ENCODE measurements around the gene ZNF775. TPM values are rescaled to one million over a fixed set of nuclear protein-coding genes. Genes with fewer than 3 reads are reported as not detected.

Gene ZNF775
- total and polyA plus RNA-seq, 2 of the 13 experiments (the other 11 are each of a cell fraction or from before 2014, with no cell fraction given) = 3.1 to 3.2 TPM

DNA sequence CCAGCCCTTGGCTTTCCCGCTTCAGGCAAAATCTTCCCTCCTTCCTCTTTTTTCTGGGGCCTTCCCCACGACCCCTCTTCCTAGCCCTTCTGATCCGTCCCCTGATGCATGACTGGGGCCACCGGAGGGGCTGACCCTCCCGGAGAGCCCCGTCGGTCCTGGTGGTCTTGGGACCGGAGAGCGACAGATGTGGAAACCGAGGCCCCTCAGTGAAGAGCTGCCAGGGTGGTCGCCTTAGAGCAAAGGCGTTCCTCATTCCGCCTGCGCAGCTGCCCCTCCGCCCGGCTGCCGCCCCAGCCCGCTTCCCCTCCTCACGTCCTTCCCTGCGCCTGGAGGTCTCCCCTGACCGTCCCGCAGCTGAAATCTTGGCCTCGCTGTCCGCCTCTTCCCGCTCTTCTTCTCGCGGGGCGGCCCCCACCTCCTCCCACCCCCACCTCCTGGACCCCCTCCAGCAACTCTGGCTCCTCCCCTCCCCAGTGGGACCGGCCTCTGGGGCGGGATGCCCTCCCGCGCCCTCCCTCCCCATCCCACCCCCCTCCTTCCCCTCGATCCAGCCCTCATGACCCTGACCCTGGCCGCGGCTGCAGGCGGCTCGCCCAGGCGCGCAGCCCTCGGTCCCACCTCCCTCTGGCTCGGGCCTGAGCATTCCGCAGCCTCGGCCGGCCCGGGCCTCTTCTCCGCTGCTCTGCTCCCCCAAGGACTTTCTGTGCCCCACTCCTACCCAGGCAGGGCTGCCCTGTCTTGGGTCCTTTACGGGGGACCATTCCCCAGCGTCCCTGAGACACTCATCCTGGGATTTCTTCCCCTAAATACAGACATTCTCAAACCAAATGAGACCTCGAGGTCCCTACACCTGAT lies 37.6 kb upstream of the ZNF775 start, which contains the start of gene RARRES2 (continued):
- no peak for TF ChIP-seq GLMP (CRISPR knock-in tag; IDR thresholded peaks at IDR 0.05; ENCODE audit: borderline replicate concordance)
- no peak for TF ChIP-seq ZFP36L2 (CRISPR knock-in tag; IDR thresholded peaks at IDR 0.05)
- no peak for TF ChIP-seq ZNF558 (CRISPR knock-in tag; IDR thresholded peaks at IDR 0.05; ENCODE audit: borderline replicate concordance)
- no peak for TF ChIP-seq FOXO1 (CRISPR knock-in tag; IDR thresholded peaks at IDR 0.05)
- no peak for TF ChIP-seq SIX1 (CRISPR knock-in tag; IDR thresholded peaks at IDR 0.05; ENCODE audit: borderline replicate concordance)
- no peak for TF ChIP-seq ZNF180 (CRISPR knock-in tag; IDR thresholded peaks at IDR 0.05; ENCODE audit: borderline replicate concordance, low read depth)
- no peak for TF ChIP-seq NONO (IDR thresholded peaks at IDR 0.05)
- TF ChIP-seq NONO (CRISPR knock-in tag; conservative IDR thresholded peaks at IDR 0.05) = no peak
- TF ChIP-seq PHF5A (CRISPR knock-in tag; IDR thresholded peaks at IDR 0.05; ENCODE audit: low read depth, unreplicated experiment) = no peak
- no peak for TF ChIP-seq ZBTB7A (CRISPR knock-in tag; IDR thresholded peaks at IDR 0.05)
- no peak for TF ChIP-seq FOXA3 (CRISPR knock-in tag; IDR thresholded peaks at IDR 0.05)
- no peak for TF ChIP-seq DMTF1 (CRISPR knock-in tag; IDR thresholded peaks at IDR 0.05)
- TF ChIP-seq ZNF225 (CRISPR knock-in tag; IDR thresholded peaks at IDR 0.05) = no peak
- no peak for TF ChIP-seq ZNF556 (CRISPR knock-in tag; IDR thresholded peaks at IDR 0.05; ENCODE audit: borderline replicate concordance)
- no peak for TF ChIP-seq ZNF7 (CRISPR knock-in tag; IDR thresholded peaks at IDR 0.05)
- no peak for TF ChIP-seq USF2 (IDR thresholded peaks at IDR 0.05; ENCODE audit: low read depth, low read length)
- TF ChIP-seq USF2 (CRISPR knock-in tag; IDR thresholded peaks at IDR 0.05; ENCODE audit: borderline replicate concordance) = no peak
- TF ChIP-seq PRMT3 (CRISPR knock-in tag; IDR thresholded peaks at IDR 0.05; ENCODE audit: borderline replicate concordance, low read depth) = no peak
- TF ChIP-seq HINFP (CRISPR knock-in tag; IDR thresholded peaks at IDR 0.05; ENCODE audit: low read depth) = 0 out of 2 replicates have a peak, but pooled peaks have one; percentile 21
- TF ChIP-seq ZNF12 (CRISPR knock-in tag; IDR thresholded peaks at IDR 0.05) = no peak
- TF ChIP-seq, protein P1, sequence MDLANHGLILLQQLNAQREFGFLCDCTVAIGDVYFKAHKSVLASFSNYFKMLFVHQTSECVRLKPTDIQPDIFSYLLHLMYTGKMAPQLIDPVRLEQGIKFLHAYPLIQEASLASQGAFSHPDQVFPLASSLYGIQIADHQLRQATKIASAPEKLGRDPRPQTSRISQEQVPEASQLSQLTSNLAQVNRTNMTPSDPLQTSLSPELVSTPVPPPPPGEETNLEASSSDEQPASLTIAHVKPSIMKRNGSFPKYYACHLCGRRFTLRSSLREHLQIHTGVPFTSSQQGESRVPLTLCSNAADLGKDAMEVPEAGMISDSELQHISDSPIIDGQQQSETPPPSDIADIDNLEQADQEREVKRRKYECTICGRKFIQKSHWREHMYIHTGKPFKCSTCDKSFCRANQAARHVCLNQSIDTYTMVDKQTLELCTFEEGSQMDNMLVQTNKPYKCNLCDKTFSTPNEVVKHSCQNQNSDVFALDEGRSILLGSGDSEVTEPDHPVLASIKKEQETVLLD (CRISPR knock-in tag; IDR thresholded peaks at IDR 0.05; ENCODE audit: low read depth) = no peak
